Right lobe of liver (tissue), 4 donors: ENCODE results near the gene SETDB1.

Source experiments
- POLR2A ChIP-seq: fragments of 450-650 bp; IDR thresholded peaks from one replicate; pipeline ENCODE4 v1.6.1; 2017; ENCODE audit warnings: antibody characterized with exemption, mild to moderate bottlenecking
- TF ChIP-seq, protein P1 (sequence below), 4 donors: fragments of 200-600 bp in 3 of 4; fragments of 450-650 bp in 1 of 4; IDR thresholded peaks; one replicate each; pipeline versions ENCODE4 v1.5.1 to v1.8.0; 2016 to 2022; ENCODE audit warnings: antibody characterized with exemption in 4 of 4, mild to moderate bottlenecking in 2 of 4
- donor health status: DM: no; HTN: no; CAD: no.
- donor health status: DM: no; HTN: no; CAD: no.
- donor health status: DM: no; HTN: yes; CAD: no.

DNA sequence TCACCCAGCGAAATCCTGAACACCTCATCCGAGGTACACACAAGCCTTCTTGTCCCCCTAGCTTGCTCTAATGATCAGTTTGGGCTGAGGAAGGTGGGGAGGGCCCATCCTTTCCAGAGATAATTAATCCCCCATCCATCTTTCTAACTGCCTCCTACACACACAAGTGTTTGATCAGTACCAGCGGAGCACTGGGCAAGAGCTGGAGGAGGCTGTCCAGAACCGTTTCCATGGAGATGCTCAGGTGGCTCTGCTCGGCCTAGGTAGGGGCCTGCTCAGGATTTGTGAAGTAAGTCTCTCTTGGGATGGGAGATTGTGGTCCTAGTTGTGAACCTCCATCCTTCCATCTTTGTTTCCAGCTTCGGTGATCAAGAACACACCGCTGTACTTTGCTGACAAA lies 61.8 kb downstream of the SETDB1 start:
- TF ChIP-seq POLR2A: no peak
- TF ChIP-seq, protein P1, sequence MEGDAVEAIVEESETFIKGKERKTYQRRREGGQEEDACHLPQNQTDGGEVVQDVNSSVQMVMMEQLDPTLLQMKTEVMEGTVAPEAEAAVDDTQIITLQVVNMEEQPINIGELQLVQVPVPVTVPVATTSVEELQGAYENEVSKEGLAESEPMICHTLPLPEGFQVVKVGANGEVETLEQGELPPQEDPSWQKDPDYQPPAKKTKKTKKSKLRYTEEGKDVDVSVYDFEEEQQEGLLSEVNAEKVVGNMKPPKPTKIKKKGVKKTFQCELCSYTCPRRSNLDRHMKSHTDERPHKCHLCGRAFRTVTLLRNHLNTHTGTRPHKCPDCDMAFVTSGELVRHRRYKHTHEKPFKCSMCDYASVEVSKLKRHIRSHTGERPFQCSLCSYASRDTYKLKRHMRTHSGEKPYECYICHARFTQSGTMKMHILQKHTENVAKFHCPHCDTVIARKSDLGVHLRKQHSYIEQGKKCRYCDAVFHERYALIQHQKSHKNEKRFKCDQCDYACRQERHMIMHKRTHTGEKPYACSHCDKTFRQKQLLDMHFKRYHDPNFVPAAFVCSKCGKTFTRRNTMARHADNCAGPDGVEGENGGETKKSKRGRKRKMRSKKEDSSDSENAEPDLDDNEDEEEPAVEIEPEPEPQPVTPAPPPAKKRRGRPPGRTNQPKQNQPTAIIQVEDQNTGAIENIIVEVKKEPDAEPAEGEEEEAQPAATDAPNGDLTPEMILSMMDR (IDR thresholded peaks at IDR 0.05): no peak
